ENCODE measurements around the gene FUZ.

FUZ gene

GRCh38 chr19:49851456-49852259 lies 38.6 kb upstream of the FUZ start:
- no peak for DNase-seq (ENCODE audit: low read depth)

DNA sequence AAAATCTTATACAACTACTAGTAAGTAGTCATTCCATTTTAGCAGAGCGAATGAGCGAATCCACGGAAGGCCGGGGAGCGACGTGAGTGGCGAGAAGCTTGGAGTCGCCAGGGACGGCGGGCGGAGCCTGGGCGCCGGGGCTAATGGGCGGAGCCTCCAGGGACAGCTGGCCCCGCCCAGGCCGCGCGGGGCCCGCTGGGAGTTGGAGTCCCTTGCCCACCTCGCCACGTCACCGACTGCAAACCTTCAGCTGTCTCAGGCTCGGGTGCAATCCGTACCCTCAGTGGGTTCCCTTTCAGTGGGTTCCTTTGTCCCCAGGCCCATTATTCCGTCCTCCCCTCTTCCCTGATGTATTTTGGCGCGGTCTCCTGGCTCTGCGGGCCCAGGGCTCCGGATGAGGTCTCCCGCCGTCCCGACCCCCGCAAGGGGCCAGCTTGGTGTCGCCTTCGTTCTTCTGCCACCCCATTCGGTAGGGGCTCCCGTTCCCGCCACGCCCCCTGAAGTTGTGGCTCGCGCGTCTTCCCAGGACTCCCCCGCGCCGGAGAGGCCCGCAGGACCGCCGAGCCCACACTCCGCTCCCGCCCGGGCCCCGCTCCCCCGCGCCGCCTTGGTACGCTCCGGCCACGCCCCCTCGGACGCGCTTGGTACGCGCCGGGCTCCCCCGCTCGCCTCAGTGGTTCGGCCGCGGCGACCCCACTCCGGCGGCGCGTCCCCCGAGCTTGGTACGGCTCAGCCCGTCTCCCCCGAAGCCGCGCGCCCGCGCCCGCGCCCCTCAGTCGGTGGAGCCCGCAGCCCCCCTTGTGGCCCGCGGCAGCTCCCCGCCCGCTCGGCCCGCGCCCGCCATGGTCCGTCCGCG lies 37.6 kb upstream of the FUZ start, which contains the start of gene PTOV1:
Gene PTOV1 (plus strand): TSS at position 673 of the 856 bp plus-strand sequence.
- DNase-seq (ENCODE audit: low read depth), result peak; percentile 93

GRCh38 chr19:49850221-49850486 lies 37.1 kb upstream of the FUZ start:
- DNase-seq (ENCODE audit: low read depth), result no peak

DNA sequence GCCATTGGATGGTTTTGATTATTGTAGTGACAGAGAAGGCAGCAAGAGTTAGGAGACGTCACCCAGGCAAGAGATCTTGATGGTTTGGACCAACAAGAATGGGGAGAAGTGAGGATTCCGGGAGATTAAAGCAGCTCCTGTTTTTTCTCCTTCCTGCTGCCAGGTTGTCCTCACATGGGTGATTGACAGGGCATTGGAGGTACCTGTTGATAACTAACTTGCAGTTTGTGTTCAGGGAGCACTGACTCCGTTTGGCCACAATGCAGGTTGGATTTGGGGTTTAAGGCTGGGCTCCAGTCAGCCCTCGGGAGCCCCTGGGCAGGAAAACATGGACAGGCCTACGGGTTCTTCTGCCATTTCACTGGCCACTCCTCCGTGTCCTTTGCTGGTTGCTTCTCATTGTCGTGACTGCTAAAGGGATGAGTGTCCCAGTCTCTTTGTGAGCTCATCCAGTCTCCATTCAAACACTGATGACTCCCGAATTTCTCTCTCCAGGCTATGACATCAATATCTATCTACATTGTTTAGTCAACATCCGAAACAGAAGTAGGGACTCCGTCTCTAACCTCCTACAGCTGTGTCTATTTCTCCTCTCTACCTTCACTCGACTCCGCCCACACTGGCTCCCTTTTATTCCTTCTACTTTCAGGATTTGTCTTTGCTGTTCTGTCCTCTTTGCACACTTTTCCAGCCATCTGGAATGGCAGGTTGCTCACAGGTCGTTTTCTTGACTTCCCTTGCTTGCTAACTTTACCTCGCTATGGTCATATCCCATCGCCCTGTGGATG lies 36.5 kb upstream of the FUZ start:
- DNase-seq (ENCODE audit: low read depth), result no peak

DNA sequence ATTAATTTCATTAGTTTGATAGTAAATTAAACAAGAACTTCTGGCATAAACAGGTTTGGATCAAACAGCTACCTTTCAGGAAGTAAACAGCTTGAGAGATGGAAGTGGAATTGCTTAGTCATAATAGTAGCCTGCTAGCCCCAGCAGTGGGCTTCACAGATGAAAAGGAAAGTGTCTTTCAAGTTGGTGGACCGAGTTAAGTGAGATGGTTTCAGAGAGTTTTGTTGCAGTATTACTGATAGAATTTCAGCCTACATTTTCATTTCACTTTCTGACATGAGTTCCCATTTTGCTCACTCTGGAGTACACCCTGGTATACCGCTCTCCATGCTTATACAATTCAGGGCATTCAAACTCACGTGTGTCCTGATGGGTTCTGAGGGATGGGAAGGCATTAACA lies 35.8 kb upstream of the FUZ start:
- DNase-seq (ENCODE audit: low read depth), result no peak

- DNase-seq (ENCODE audit: low read depth), result peak; percentile 95
These were observed 34.9 kb upstream of the FUZ start for GRCh38 chr19:49847731-49848696.

- no peak for DNase-seq (ENCODE audit: low read depth)
These were observed 33.3 kb upstream of the FUZ start for GRCh38 chr19:49846408-49846807.

DNA sequence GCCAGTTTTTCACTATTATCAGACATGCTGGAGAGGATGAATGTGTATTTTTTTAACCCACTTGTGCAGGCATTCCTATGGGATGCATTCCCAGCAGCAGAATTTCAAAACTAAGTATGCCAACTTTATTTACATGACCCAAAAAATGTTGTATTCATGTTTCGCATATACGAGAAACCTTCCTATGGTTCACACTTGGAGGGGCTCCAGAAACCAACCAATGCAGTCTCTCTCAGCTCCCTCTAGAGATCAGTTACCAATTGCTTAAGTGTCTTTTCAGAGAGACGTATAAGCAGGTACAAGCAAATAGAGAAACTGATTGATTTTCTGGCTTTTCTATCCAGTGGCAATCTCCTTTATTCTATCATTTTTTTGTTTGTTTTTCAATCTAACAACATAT lies 32.3 kb upstream of the FUZ start:
- DNase-seq (ENCODE audit: low read depth), result no peak

GRCh38 chr19:49844138-49845095 lies 31.3 kb upstream of the FUZ start:
- no peak for DNase-seq (ENCODE audit: low read depth)

DNA sequence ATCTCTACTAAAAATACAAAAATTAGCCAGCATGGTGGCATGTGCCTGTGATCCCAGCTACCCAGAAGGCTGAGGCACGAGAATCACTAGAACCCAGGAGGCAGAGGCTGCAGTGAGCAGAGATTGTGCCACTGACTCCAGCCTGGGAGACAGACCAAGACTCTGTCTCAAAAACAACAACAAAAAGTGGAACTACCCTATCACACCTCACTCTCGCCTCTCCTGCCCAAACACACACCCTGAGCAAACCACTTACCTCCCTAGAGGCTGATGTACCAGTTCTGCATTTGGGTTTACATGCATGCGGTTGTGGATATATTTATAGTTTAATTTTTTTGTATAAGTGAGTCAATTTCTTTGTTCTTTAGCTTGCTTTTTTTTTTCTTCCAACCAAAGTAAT lies 30.2 kb upstream of the FUZ start:
- DNase-seq (ENCODE audit: low read depth), result no peak

DNA sequence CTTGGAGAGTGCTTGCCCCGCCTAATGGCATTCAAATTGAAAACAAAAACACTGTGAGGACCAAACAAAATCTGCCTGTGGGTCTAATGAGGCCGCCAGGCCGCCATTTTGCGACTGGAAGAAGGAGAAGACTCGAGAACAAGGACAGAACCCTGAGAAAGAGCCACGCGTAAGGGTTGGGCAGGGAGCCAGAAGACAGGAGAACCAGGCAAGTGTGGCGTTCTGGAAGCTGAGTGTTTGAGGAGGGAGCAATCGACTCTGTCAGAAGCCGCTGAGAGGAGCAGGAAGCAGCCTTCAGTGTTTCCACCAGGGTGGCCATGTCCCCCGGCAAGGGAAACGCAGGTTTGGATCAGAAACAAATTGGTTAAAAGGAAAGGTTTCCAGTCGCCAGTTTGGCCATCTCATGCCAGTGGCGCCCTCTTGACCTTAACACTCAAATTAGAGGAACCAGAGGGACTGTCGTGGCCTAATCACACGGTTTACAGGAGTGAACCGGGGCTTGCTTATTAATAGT lies 27.7 kb upstream of the FUZ start:
- no peak for DNase-seq (ENCODE audit: low read depth)

DNA sequence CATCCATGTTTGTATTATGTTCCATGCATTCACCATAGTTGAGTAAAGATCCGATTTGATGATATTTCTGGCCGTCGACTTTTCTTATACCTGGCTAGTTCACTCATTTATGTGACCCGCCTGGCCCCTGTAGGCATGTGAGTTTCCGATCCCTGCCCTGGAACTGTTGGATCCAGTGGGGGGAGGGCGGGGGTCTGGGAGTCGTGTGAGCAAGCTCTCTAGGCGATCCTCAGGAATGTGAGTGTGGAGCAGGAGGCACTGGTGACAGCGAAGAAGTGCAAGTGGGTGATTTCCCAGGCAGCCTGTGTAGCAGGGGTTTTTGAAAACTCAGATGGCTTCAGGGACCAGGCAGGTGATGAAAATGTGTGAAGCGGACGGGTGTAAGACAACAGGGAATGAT lies 27.2 kb upstream of the FUZ start:
- no peak for DNase-seq (ENCODE audit: low read depth)

DNA sequence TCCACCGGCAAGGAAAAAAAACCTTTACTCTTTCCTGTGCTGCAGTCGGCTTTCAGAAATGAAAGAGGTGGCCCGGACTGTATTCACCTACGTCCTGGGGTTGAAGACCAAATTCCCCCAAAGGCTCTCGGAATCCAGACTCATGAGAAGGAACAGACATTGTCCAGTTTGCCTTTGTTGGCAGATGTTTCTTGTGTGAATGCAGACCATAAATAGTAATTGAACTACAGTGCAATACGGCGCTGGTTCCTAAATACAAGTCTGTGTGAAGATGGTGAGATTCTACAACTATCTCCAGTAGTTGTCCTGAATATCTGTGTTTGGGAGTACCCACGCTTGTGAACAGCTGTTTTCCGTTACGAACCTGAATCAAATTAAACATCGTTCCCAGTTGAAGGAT lies 26.6 kb upstream of the FUZ start:
- no peak for DNase-seq (ENCODE audit: low read depth)

GRCh38 chr19:49838885-49839588 lies 25.9 kb upstream of the FUZ start:
- DNase-seq (ENCODE audit: low read depth), result no peak

DNA sequence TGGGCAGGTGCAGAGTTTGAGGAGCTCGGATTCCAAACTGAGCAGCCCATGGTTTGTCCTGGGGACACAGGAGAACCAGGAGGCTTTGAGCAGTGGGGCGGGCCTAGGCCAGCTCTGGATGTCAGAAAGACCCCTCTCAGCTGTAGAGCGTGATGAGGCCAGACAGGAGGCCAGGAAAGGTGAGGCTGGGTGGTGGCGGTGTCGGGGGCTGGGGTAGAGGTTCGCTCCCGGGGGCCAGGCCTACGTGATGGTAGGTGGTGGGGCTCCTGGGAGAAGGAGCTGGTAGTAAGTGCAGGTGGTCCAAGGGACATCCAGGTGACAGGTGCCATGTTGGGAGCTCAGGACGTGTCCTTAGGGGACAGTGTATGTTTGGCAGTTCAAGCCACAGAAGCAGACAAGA lies 24.3 kb upstream of the FUZ start:
- no peak for DNase-seq (ENCODE audit: low read depth)

- peak; percentile 52 for DNase-seq (ENCODE audit: low read depth)
These were observed 23.9 kb upstream of the FUZ start for GRCh38 chr19:49837009-49837310.

GRCh38 chr19:49836176-49837008 lies 23.3 kb upstream of the FUZ start:
- DNase-seq (ENCODE audit: low read depth), result no peak

DNA sequence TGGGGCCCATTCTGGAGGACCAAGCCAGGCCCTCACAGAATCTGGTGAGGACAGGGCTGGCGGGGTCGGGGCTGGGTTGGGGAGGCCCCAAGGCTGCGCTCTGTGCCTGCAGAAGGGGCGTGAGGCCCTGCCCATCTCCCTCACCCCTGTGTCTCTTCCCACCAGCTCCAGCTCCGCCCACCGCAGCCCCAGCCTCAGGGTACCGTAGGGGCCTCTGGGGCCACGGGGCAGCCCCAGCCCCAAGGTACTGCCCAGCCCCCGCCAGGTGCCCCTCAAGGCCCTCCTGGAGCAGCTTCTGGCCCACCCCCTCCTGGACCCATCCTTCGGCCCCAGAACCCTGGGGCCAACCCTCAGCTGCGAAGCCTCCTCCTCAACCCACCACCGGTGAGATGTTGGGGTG lies 22.5 kb upstream of the FUZ start:
- DNase-seq (ENCODE audit: low read depth), result no peak

GRCh38 chr19:49833599-49833998 lies 20.5 kb upstream of the FUZ start:
- DNase-seq (ENCODE audit: low read depth), result no peak

All from iris pigment epithelial cell (primary cell).